ENCODE measurements around the gene LDB3. TPM values are rescaled to one million over a fixed set of nuclear protein-coding genes. Genes with fewer than 3 reads are reported as not detected.

The LDB3 gene
- total RNA-seq, 1 donor from 2014 or later, result 314 TPM

GRCh38 chr10:86687750-86688149, 19.4 kb downstream of the LDB3 start:
- no peak for DNase-seq

GRCh38 chr10:86688398-86688921, 20.1 kb downstream of the LDB3 start:
- peak; percentile 83 for DNase-seq

GRCh38 chr10:86689146-86689545, 20.8 kb downstream of the LDB3 start:
- no peak for DNase-seq

GRCh38 chr10:86690231-86690630, 21.9 kb downstream of the LDB3 start:
- no peak for DNase-seq

GRCh38 chr10:86690657-86691084, 22.4 kb downstream of the LDB3 start:
- DNase-seq, result no peak

- DNase-seq, result no peak
Measured at GRCh38 chr10:86691333-86692022, 23.2 kb downstream of the LDB3 start.

GRCh38 chr10:86692023-86692514, 23.8 kb downstream of the LDB3 start:
- no peak for DNase-seq

- no peak for DNase-seq
Measured at GRCh38 chr10:86692664-86693063, 24.4 kb downstream of the LDB3 start.

GRCh38 chr10:86693275-86693674, 25.0 kb downstream of the LDB3 start:
- DNase-seq, result no peak

GRCh38 chr10:86693721-86694369, 25.5 kb downstream of the LDB3 start:
- peak; percentile 83 for DNase-seq

- no peak for DNase-seq
Measured at GRCh38 chr10:86698207-86698940, 30.1 kb downstream of the LDB3 start.

- no peak for DNase-seq
Measured at GRCh38 chr10:86699125-86699524, 30.8 kb downstream of the LDB3 start.

GRCh38 chr10:86699541-86699940, 31.2 kb downstream of the LDB3 start:
- DNase-seq, result no peak

GRCh38 chr10:86699991-86700840, 31.9 kb downstream of the LDB3 start:
- DNase-seq, result no peak

GRCh38 chr10:86700851-86701617, 32.7 kb downstream of the LDB3 start:
- no peak for DNase-seq

GRCh38 chr10:86703176-86703575, 34.9 kb downstream of the LDB3 start:
- DNase-seq, result no peak

- DNase-seq, result no peak
Measured at GRCh38 chr10:86705139-86705538, 36.8 kb downstream of the LDB3 start.

GRCh38 chr10:86705905-86706304, 37.6 kb downstream of the LDB3 start:
- DNase-seq, result no peak

- DNase-seq, result peak; percentile 62
Measured at GRCh38 chr10:86706401-86706841, 38.1 kb downstream of the LDB3 start.

- DNase-seq, result no peak
Measured at GRCh38 chr10:86706977-86707376, 38.7 kb downstream of the LDB3 start.

- no peak for DNase-seq
Measured at GRCh38 chr10:86707505-86707904, 39.2 kb downstream of the LDB3 start.
